NCI-H510A (cell line): ENCODE results near the gene APOBEC3H.

ENCODE experiments used
- DNase-seq: peaks from one replicate; lab custom pipeline; 2025; lab: John Stamatoyannopoulos, UW

APOBEC3H gene

DNA sequence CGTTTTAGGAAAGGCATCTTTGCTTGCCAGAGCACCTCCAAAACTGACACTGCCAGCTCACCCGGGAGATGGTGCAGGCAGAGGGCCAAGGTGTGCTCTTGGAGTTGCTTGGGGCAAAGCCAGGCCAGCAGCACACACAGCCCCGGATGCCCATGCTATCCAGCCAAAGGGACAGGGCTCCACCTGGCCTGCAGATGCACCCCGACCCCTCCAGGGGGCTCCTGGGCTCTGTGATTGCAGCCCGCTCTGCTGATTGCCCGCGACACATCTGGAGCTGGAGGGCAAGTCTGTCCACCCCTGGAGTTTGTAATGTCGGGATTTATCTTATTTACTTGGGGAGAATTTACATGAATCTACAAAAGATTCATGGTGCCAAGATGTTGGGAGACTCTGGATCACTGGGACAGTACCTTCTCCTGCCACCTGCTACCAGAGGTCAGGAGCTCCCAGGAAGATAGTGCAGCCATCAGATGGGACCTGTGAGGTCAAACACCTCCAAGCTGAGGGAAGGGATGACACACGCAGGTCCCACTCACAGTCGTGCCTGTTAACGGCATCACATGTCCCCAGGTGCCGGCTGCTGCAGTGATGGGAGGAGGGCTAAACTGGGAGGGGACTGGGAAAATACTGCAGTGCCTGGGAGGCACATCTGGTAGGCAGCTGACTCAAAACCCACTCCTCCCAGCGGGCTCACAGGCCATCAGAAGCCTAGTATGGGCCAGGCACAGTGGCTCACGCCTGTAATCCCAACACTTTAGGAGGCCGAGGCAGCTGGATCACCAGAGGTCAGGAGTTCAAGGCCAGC lies 38.2 kb downstream of the APOBEC3H start:
- peak; percentile 38 for DNase-seq

GRCh38 chr22:39136317-39136716 lies 39.3 kb downstream of the APOBEC3H start:
- DNase-seq: no peak

DNA sequence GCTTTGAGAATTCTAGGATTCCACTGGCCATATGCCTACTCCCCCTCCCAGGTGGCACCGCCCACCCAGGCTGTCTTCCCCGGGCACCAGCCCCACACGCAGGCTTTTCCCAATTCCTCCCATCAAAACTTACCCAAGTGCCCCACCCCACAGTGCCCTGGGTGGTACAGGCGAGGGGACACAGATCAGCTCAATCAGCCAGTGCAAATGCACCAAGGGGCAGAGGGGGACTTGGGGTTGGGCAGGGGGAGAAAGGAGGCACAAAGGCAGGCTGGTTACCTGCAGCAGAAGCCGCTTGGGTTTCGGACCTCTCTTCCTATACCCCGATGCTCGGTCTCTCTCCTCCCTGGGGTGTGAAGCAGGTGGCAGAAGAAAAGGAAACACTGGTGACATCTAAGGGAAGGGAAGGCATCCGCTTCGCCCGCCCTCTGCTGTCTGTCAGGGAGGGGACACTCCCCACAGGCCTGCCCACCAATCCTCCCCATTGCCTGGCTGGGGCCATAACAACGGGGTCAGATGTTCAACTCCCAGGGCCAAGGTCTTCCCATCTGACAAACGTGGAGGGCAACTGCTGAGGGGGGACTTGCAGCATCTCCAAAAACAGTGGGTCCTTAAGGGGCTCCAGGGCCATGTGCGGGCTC lies 41.4 kb downstream of the APOBEC3H start:
- no peak for DNase-seq

DNA sequence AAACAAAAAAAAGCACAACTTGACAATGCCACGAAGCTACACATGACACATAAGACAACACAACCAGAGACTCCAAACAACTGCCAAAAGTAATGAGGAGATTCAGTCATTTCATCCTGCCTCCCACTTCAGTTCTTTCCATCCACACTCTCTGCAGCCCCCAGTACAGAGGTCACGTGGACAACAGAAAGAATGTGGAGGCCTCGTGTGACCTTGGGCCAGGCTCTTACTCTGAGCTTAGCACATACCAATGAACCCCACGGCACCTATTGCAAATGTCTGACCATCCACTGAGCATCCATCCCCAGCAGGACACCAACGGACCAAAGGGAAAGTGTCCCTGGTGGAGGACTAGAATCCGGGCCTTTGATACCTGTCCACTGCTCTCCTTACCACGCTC lies 42.9 kb downstream of the APOBEC3H start:
- DNase-seq: no peak

- DNase-seq: no peak
Observed at GRCh38 chr22:39142088-39142680, 45.1 kb downstream of the APOBEC3H start.

DNA sequence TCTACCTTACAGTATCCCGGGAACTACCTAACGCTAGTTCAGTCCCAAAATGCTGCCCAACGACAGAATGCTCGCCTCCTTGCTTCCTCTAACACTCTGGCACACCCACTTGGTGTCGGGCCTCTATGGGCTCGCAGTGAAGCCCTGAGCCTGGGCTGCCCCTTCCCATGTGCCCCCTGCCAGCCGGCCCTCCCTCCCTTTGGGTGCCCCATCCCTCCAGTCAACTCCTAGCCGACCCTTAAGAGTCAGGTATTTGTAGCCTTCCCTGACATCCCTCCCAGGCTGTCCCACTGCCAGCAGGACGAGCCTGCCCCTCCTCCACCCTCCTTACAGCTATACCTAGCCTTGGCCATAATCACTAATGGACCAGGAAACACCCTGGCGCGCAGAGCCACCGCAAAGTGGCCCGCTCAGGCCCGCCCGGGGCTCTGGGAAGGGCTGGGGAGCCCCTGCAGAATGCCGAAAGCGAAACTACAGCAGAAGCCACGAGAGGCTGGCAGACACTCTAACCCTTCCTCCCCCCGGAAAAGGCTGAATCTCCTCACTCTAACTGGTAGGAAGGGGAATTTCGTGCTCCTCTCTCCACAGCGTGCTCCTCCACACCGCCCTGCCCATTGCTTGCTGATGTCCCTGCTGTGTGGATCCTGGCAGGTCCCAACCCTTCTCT lies 47.2 kb downstream of the APOBEC3H start:
- DNase-seq: no peak

DNA sequence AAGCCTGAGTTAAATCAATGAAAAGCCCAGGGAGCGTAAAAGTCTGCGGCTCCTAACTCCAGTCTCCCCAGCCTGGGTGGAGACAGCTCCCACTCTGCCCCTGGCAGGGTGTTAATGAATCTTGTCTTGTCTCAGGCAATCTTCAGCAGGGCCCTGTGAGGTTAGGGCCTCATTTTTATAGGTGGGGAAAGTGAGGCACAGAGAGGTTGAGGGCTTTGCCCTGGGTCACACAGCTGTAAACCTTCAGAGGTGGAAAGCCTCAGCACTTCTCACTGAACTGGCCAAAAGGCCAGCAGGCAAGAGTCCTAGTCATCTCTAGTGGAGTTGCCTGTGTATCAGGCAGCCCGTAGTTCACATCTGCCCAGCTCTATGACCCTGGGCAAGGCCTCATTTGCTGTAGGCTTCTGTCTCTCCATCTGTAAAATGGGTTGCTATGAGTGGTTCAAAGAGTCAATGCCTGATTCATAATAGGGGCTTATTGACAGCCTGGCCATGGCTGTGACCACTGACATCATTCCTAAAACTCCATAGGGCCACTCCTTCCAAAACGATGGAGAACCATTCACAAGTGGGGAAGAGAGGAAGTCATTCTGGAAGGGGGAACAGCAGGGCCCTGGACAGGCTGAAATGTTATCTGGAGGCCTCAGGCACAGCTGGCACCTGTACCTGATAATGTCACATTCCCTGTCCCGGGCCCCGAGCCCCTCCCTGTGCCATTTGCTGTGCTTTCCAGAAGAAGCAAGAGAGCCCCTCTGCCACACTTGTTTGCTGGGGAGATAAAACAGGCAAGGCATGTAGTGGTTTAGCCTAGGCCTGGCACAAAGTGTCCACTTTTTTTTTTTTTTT lies 49.4 kb downstream of the APOBEC3H start:
- no peak for DNase-seq

- DNase-seq: no peak
Observed at GRCh38 chr22:39147335-39148025, 50.4 kb downstream of the APOBEC3H start.

DNA sequence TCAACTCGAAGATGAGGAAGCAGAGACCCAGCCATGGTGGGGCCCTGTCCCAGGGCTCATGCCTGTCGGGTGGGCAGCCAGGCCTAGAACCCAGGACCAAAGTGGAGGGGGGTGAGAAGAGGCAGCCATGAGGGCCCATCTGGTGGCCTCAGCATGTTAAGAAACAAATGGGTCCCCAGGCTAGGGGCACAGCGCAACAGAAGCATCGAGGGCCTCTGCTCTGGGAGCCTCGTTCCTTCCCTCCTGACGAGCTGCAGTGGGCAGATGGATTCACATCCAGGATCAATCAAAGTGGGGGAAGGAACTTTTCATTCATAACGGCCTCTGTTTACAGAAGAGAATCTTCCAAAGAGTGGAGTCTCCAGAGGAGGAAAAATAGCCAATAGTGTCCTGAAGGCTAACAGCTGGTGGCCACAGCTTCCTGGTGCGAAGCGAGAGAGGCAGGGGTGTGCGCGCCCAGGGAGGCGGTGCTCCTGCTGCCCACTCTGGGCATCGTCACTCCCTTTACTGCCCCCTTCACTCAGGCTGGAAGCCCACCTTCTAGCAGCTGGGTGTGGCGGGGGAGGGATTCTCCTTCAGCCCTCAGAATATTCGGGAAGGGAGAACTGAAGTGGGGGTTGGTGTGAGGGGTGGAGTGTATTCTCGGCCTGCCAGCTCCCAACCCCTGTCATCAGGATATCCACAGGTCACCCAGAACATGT lies 51.1 kb downstream of the APOBEC3H start:
- no peak for DNase-seq

DNA sequence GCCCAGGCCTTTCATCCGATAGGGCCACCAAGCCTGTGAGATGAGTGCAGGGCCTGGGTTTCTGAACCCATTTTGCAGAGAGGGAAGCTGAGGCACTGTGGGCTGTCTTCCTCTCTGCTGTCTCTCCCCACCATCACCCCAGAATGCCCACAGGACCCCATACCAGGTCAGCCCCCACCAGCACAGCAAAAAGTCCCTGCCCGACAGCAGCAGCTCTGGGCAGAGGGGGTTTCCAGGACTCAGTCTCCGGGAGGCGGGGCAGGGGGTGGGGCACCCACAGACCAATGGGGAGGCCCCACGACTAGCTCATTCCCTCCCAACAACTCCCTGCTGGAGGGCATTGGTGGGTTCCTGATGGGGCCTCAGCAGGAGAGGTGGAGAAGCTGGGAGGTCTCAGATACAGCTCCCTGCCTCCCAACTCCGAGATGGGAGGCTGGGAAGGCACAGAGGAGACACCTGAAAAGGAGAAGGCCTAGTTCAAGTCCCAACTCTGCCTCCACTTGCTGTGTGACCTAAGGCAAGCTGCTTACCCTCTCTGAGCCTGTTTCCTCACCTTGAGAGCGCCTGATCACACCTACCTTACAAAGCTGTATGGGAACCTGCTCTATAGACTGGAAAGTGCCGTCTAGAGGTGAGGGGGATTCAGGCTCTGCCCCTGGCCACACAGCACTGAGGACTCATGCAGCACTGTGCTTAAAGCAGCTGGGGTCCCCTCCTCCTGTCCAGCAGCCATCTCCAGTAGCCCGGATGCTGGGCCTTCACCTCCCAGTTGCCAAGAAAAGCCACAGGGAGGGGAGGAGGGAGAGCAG lies 51.9 kb downstream of the APOBEC3H start:
- no peak for DNase-seq

GRCh38 chr22:39149915-39150847 lies 53.1 kb downstream of the APOBEC3H start:
- no peak for DNase-seq

GRCh38 chr22:39150848-39151215 lies 53.8 kb downstream of the APOBEC3H start:
- DNase-seq: no peak

DNA sequence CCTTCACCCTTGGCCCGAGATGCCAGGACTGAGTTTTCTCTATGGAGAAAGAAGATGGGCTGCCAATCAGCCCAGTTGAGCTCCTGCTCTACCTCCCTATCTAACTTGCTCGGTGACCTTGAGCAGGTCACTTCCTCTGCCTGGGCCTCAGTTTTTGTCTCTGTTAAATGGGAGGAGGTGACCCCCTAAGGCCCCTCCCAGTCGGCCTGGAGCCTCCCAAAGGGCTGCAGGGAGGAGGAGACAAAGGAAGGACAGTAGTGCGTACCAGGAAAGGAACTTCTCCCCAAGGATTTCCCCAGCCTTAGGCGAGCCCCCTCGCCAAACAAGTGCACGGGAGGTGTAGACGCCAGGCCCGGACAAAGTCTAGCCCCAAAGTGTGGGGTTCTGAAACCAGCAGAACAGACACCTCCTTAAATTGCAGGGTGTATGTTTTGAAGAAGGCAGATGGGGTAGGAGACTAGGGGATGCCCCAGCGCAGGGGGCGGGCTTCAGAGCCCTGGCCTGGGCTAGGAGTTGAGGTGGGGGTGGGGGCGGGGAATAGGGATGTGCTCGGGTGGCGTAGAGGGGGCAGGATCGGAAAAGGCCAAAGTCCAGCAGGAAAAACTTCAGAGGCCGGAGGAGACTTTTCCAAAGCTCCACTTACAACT lies 54.4 kb downstream of the APOBEC3H start:
- DNase-seq: no peak

- DNase-seq: no peak
Observed at GRCh38 chr22:39152024-39152510, 55.0 kb downstream of the APOBEC3H start.

- peak; percentile 76 for DNase-seq
Observed at GRCh38 chr22:39152511-39153219, 55.6 kb downstream of the APOBEC3H start, which contains the start of gene CBX7. Gene CBX7, minus strand, starts transcription at chr22:39152680. Its CDS starts 236 bp downstream, at chr22:39152444.

- DNase-seq: no peak
Observed at GRCh38 chr22:39153220-39153717, 56.2 kb downstream of the APOBEC3H start.
